Measurements from ENCODE around the gene GLO1. TPM values are rescaled to one million over a fixed set of nuclear protein-coding genes. Genes with fewer than 3 reads are reported as not detected.

Gene GLO1
- total and polyA plus RNA-seq, 4 donors: 50.5 to 108 (median 72.5) TPM

DNA sequence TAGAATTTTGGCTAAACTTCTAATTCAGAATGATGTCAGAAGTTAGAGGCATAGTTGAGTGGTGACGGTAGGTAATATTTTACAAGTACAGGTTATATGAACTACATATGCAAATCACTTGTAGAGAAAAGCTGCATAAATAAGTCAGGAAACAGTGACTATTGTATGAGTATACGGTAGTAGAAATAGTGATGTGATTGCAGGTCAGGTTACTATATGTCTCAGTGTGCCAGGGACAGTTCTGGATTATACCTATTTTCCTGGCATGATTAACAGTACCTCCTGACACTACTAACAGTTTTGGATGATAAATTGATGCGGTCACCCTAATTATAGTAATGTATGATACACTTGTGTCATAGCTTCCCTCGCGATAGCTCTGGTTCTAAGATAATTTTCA is 21.4 kb upstream of the GLO1 start:
- Histone ChIP-seq H3K27ac (ENCODE audit: low read depth in 1 of 2, low read length in 2 of 2) (no peak overlapping the region), H3K9ac (ENCODE audit: low read depth in 1 of 2, low read length in 2 of 2) (no peak overlapping the region), H3K4me3 (ENCODE audit: low read depth in 1 of 3, low read length in 3 of 3) (no peak overlapping the region), H3K9me3 (ENCODE audit: control insufficient read depth in 4 of 4, low read length in 3 of 4) (no peaks in the 10 kb centered on the region), H3K36me3 (ENCODE audit: control insufficient read depth in 4 of 4, insufficient read depth in 3 of 4, low read depth in 1 of 4, low read length in 3 of 4) (no peaks in the 10 kb centered on the region), H3K27me3 (ENCODE audit: control insufficient read depth in 4 of 4, insufficient read depth in 4 of 4, low read length in 3 of 4) (no peaks in the 10 kb centered on the region), H3K4me1 (ENCODE audit: control insufficient read depth in 4 of 4, insufficient read depth in 4 of 4, low read length in 3 of 4) (no peaks in the 10 kb centered on the region)
- WGBS: 85% methylated on average over 5 of the region's 5 CpGs
- no peak for DNase-seq (ENCODE audit: low spot score)
- TF ChIP-seq NR2F2 (IDR thresholded peaks at IDR 0.05) (no peak), TAF1 (conservative IDR thresholded peaks at IDR 0.05) (no peak), HNF4A (conservative IDR thresholded peaks at IDR 0.05) (no peak), GABPA (IDR thresholded peaks at IDR 0.05 in 1 of 2, conservative IDR thresholded peaks at IDR 0.05 in 1 of 2) (no peak), JUND (IDR thresholded peaks at IDR 0.05) (no peak), EGR1 (IDR thresholded peaks at IDR 0.05; ENCODE audit: low read depth in 2 of 2) (no peak), HNF4G (IDR thresholded peaks at IDR 0.05) (no peak), RXRA (IDR thresholded peaks at IDR 0.05) (no peak), FOXA2 (IDR thresholded peaks at IDR 0.05) (no peak), RAD21 (IDR thresholded peaks at IDR 0.05) (no peak), FOXA1 (IDR thresholded peaks at IDR 0.05) (no peak), YY1 (IDR thresholded peaks at IDR 0.05) (no peak), SP1 (IDR thresholded peaks at IDR 0.05) (no peak)
- TF ChIP-seq, protein P1, sequence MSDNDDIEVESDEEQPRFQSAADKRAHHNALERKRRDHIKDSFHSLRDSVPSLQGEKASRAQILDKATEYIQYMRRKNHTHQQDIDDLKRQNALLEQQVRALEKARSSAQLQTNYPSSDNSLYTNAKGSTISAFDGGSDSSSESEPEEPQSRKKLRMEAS (IDR thresholded peaks at IDR 0.05): no peak
- TF ChIP-seq, protein P2, sequence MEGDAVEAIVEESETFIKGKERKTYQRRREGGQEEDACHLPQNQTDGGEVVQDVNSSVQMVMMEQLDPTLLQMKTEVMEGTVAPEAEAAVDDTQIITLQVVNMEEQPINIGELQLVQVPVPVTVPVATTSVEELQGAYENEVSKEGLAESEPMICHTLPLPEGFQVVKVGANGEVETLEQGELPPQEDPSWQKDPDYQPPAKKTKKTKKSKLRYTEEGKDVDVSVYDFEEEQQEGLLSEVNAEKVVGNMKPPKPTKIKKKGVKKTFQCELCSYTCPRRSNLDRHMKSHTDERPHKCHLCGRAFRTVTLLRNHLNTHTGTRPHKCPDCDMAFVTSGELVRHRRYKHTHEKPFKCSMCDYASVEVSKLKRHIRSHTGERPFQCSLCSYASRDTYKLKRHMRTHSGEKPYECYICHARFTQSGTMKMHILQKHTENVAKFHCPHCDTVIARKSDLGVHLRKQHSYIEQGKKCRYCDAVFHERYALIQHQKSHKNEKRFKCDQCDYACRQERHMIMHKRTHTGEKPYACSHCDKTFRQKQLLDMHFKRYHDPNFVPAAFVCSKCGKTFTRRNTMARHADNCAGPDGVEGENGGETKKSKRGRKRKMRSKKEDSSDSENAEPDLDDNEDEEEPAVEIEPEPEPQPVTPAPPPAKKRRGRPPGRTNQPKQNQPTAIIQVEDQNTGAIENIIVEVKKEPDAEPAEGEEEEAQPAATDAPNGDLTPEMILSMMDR (IDR thresholded peaks at IDR 0.05; ENCODE audit: low read depth, low read length, missing input control): no peak
- TF ChIP-seq, protein P3, sequence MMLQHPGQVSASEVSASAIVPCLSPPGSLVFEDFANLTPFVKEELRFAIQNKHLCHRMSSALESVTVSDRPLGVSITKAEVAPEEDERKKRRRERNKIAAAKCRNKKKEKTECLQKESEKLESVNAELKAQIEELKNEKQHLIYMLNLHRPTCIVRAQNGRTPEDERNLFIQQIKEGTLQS (IDR thresholded peaks at IDR 0.05): no peak
- TF ChIP-seq, protein P4, sequence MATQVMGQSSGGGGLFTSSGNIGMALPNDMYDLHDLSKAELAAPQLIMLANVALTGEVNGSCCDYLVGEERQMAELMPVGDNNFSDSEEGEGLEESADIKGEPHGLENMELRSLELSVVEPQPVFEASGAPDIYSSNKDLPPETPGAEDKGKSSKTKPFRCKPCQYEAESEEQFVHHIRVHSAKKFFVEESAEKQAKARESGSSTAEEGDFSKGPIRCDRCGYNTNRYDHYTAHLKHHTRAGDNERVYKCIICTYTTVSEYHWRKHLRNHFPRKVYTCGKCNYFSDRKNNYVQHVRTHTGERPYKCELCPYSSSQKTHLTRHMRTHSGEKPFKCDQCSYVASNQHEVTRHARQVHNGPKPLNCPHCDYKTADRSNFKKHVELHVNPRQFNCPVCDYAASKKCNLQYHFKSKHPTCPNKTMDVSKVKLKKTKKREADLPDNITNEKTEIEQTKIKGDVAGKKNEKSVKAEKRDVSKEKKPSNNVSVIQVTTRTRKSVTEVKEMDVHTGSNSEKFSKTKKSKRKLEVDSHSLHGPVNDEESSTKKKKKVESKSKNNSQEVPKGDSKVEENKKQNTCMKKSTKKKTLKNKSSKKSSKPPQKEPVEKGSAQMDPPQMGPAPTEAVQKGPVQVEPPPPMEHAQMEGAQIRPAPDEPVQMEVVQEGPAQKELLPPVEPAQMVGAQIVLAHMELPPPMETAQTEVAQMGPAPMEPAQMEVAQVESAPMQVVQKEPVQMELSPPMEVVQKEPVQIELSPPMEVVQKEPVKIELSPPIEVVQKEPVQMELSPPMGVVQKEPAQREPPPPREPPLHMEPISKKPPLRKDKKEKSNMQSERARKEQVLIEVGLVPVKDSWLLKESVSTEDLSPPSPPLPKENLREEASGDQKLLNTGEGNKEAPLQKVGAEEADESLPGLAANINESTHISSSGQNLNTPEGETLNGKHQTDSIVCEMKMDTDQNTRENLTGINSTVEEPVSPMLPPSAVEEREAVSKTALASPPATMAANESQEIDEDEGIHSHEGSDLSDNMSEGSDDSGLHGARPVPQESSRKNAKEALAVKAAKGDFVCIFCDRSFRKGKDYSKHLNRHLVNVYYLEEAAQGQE (IDR thresholded peaks at IDR 0.05): no peak
- TF ChIP-seq, protein P5, sequence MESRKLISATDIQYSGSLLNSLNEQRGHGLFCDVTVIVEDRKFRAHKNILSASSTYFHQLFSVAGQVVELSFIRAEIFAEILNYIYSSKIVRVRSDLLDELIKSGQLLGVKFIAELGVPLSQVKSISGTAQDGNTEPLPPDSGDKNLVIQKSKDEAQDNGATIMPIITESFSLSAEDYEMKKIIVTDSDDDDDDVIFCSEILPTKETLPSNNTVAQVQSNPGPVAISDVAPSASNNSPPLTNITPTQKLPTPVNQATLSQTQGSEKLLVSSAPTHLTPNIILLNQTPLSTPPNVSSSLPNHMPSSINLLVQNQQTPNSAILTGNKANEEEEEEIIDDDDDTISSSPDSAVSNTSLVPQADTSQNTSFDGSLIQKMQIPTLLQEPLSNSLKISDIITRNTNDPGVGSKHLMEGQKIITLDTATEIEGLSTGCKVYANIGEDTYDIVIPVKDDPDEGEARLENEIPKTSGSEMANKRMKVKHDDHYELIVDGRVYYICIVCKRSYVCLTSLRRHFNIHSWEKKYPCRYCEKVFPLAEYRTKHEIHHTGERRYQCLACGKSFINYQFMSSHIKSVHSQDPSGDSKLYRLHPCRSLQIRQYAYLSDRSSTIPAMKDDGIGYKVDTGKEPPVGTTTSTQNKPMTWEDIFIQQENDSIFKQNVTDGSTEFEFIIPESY (IDR thresholded peaks at IDR 0.05): no peak
